IMR-90 (cell line): Measurements from ENCODE around the gene ZNF493.

ENCODE experiments used
- BHLHE40 ChIP-seq: fragments of 150-350 bp; IDR thresholded peaks from 2 replicates; pipeline ENCODE4 v1.6.1; 2016; ENCODE audit warnings: mild to moderate bottlenecking, low read depth, low read length
- CEBPB ChIP-seq: IDR thresholded peaks from 2 replicates; pipeline ENCODE4 v1.6.1; 2012; ENCODE audit warnings: low read depth, low read length, improper control_type of control experiment
- CHD1 ChIP-seq: IDR thresholded peaks from 2 replicates; pipeline ENCODE4 v1.6.1; 2012; ENCODE audit warnings: low read depth, low read length, improper control_type of control experiment
- CTCF ChIP-seq: conservative IDR thresholded peaks from 2 replicates; pipeline ENCODE4 v1.5.1; 2012; ENCODE audit warnings: mild to moderate bottlenecking, low read depth, low read length, improper control_type of control experiment
- ELK1 ChIP-seq: fragments of 150-350 bp; IDR thresholded peaks from 2 replicates; pipeline ENCODE4 v1.6.1; 2016; ENCODE audit warnings: low read depth, mild to moderate bottlenecking, low read length, moderate library complexity, borderline replicate concordance
- FOS ChIP-seq: fragments of 150-350 bp; IDR thresholded peaks from 2 replicates; pipeline ENCODE4 v1.6.1; 2016; ENCODE audit warnings: low read depth, low read length
- MAZ ChIP-seq: IDR thresholded peaks from 2 replicates; pipeline ENCODE4 v1.6.1; 2012; ENCODE audit warnings: low read depth, mild to moderate bottlenecking, low read length, improper control_type of control experiment, moderate library complexity, borderline replicate concordance
- MXI1 ChIP-seq: IDR thresholded peaks from 2 replicates; pipeline ENCODE4 v1.6.1; 2012; ENCODE audit warnings: low read depth, mild to moderate bottlenecking, low read length, moderate library complexity, borderline replicate concordance
- NFE2L2 ChIP-seq: fragments of 150-350 bp; IDR thresholded peaks from 2 replicates; pipeline ENCODE4 v1.6.1; 2016; ENCODE audit warnings: low read depth, mild to moderate bottlenecking, low read length
- POLR2A ChIP-seq: IDR thresholded peaks from 2 replicates; pipeline ENCODE4 v1.6.1; 2012; ENCODE audit warnings: mild to moderate bottlenecking, low read depth, low read length
- RAD21 ChIP-seq: IDR thresholded peaks from 2 replicates; pipeline ENCODE4 v1.6.1; 2012; ENCODE audit warnings: low read length, improper control_type of control experiment
- RCOR1 ChIP-seq: IDR thresholded peaks from 2 replicates; pipeline ENCODE4 v1.6.1; 2012; ENCODE audit warnings: mild to moderate bottlenecking, low read length, improper control_type of control experiment; ENCODE audit not compliant: insufficient replicate concordance
- RFX5 ChIP-seq: IDR thresholded peaks from 2 replicates; pipeline ENCODE4 v1.8.0; 2012; ENCODE audit warnings: low read depth, mild to moderate bottlenecking, low read length, moderate library complexity
- USF2 ChIP-seq: fragments of 150-350 bp; IDR thresholded peaks from 2 replicates; pipeline ENCODE4 v1.6.1; 2017; ENCODE audit warnings: mild to moderate bottlenecking, antibody characterized with exemption, low read length, low read depth

- TF ChIP-seq CEBPB (no peak), CTCF (no peak), MXI1 (no peak), CHD1 (no peak), POLR2A (no peak), RAD21 (no peak), FOS (no peak), BHLHE40 (no peak), RCOR1 (no peak), ELK1 (no peak), MAZ (no peak), RFX5 (no peak), NFE2L2 (no peak), USF2 (no peak)
These were observed 1.9 kb downstream of the ZNF493 start for GRCh38 chr19:21398851-21399250.
